Heart left ventricle (tissue), 16 donors: Measurements from ENCODE around the gene SDR42E1. TPM values are rescaled to one million over a fixed set of nuclear protein-coding genes. Genes with fewer than 3 reads are reported as not detected.

Experiments
- ATAC-seq, 4 donors: fragments of 200-7000 bp; cut with Tn5 transposase; one replicate each; pipeline ENCODE4 v1.9.1; 2020 to 2022; ENCODE audit warnings: moderate library complexity in 4 of 4, mild to moderate bottlenecking in 3 of 4, moderate number of reproducible peaks in 1 of 4
- DNase-seq, 5 donors: peaks; one replicate each; pipeline ENCODE4 v3.0.0-alpha.2; 2020
- H3K27ac ChIP-seq, 12 donors: fragments of 200-600 bp; sonication (generic) in 4 of 12; one replicate each; pipeline versions ENCODE4 v1.5.0 to v1.8.0; 2016 to 2022; ENCODE audit warnings: mild to moderate bottlenecking in 2 of 12
- H3K27me3 ChIP-seq, 9 donors: fragments of 200-600 bp; sonication (generic) in 2 of 9; one replicate each; pipeline versions ENCODE4 v1.5.1 to v1.8.0; 2016 to 2022; ENCODE audit warnings: mild to moderate bottlenecking in 3 of 9
- H3K36me3 ChIP-seq, 9 donors: fragments of 200-600 bp; sonication (generic) in 2 of 9; one replicate each; pipeline versions ENCODE4 v1.5.0 to v1.8.0; 2018 to 2022; ENCODE audit warnings: mild to moderate bottlenecking in 2 of 9
- H3K4me1 ChIP-seq, 12 donors: fragments of 200-600 bp; sonication (generic) in 4 of 12; one replicate each; pipeline versions ENCODE4 v1.5.0 to v1.8.0; 2016 to 2022; ENCODE audit warnings: mild to moderate bottlenecking in 3 of 12
- H3K4me3 ChIP-seq, 12 donors: fragments of 200-600 bp; sonication (generic) in 4 of 12; one replicate each; pipeline versions ENCODE4 v1.5.0 to v1.8.0; 2017 to 2022; ENCODE audit warnings: mild to moderate bottlenecking in 9 of 12, moderate library complexity in 4 of 12
- H3K9me3 ChIP-seq, 12 donors: fragments of 200-600 bp; sonication (generic) in 4 of 12; one replicate each; pipeline versions ENCODE4 v1.5.0 to v1.8.0; 2016 to 2022; ENCODE audit warnings: mild to moderate bottlenecking in 1 of 12
- CTCF ChIP-seq, 12 donors: fragments of 200-600 bp; sonication (generic) in 4 of 12; IDR thresholded peaks; one replicate each; pipeline versions ENCODE4 v1.5.0 to v1.8.0; 2018 to 2022; ENCODE audit warnings: antibody characterized with exemption in 12 of 12, mild to moderate bottlenecking in 5 of 12
- POLR2A ChIP-seq, 2 donors: fragments of 450-650 bp; IDR thresholded peaks; one replicate each; pipeline ENCODE4 v1.6.1; 2017; ENCODE audit warnings: antibody characterized with exemption in 2 of 2, mild to moderate bottlenecking in 2 of 2, moderate library complexity in 2 of 2
- WGBS, 4 donors: extraction: QIAGEN DNeasy Blood & Tissue Kit in 2 of 4; methylation state at CpG; one replicate each; pipeline versions ENCODE4 v1.1.5 to v1.1.7; 2013 to 2018; 5-methylcytosine and 5-hydroxymethylcytosine counted together
- intact Hi-C, 10 donors: fragments of 100-400 bp; cut with DNase I; formaldehyde crosslinking; loops; one replicate each; pipeline versions ENCODE4 v1.11.1 to v1.14.2; 2022
- polyA plus RNA-seq, 2 donors: library from polyadenylated mRNA; stranded (reverse); fragments of 200-250 nt; gene quantifications; one replicate each; pipeline ENCODE4 v1.2.3, GENCODE V29; 2013
- total RNA-seq, 9 donors: library from RNA; depleted of rRNA in 2 of 9; stranded (reverse); fragments of >200 nt in 2 of 9; fragmentation: NEBNext Ultra II Directional in 3 of 9; extraction: Animal tissue kit (Norgen Biotek cat#: 25700) in 3 of 9; gene quantifications; one replicate each; pipeline versions ENCODE4 v1.1.0 to v1.2.4, GENCODE V29; 2016 to 2023
- donor health status: ischemic (EF 13 %, LVEDD 7.1; RV severe dilation, severe dysfunction).
- donor health status: healthy with polysubstance abuse.
- donor health status: DM: no; HTN: yes; CAD: no.
- donor health status: DM: no; HTN: no; CAD: no.
- donor health status: ischemic (EF 25% LVEDD 6.9; RV normal size, moderate dysfunction).
- donor health status: ischemic (EF 25% LVEDD 5.7; RV mildly dilated, moderate dysfunction).
- donor health status: healthy.
- donor health status: DM: yes; HTN: yes; CAD: no.
- donor health status: ischemic (EF 35%, LVEDD 5.7; RV mildly dilated, moderate dysfunction).
- donor health status: nonischemic (EF 11% LVEDD 7.7; RV severe dilation, severe dysfunction).
- donor health status: DM: yes; HTN: yes; CAD: no.
- donor health status: PGD.
- donor health status: ischemic (EF 29% LVEDD 5.4; RV normal size, mild dysfunction).
- donor health status: nonischemic (EF 23%, LVEDD 6.1; RV moderate dilation, normal function).

The SDR42E1 gene
- total and polyA plus RNA-seq, 11 donors: 0.06 to 2.2 (median 0.75) TPM; not detected in 1

- intact Hi-C loops: no loop called here
- Histone ChIP-seq H3K4me3 (no peak overlapping the region), H3K4me1 (peaks cover 0 to 9% (median 0%) of the 10 kb centered on the region in 12 donors), H3K9me3 (no peaks in the 10 kb centered on the region), H3K36me3 (no peaks in the 10 kb centered on the region), H3K27me3 (no peaks in the 10 kb centered on the region), H3K27ac (peak overlapping the region in 1 of 12 donors; percentile 11)
- ATAC-seq (no peak), DNase-seq (no peak)
- 78 to 84% (median 79%) methylated on average over 3 of the region's 3 CpGs for WGBS, 4 donors
- no peak for TF ChIP-seq POLR2A (IDR thresholded peaks at IDR 0.05)
- no peak for TF ChIP-seq CTCF (IDR thresholded peaks at IDR 0.05)
Observed at GRCh38 chr16:81995651-81996050, 15.6 kb downstream of the SDR42E1 start.

- ATAC-seq: no peak
- TF ChIP-seq CTCF (IDR thresholded peaks at IDR 0.05) (no peak), POLR2A (IDR thresholded peaks at IDR 0.05) (no peak)
- Histone ChIP-seq H3K27me3 (no peaks in the 10 kb centered on the region), H3K27ac (no peak overlapping the region), H3K4me3 (no peak overlapping the region), H3K4me1 (peaks cover 0 to 9% (median 0%) of the 10 kb centered on the region in 12 donors), H3K9me3 (no peaks in the 10 kb centered on the region), H3K36me3 (no peaks in the 10 kb centered on the region)
- intact Hi-C loops: no loop called here
- DNase-seq: no peak
- 80 to 90% (median 84%) methylated on average over 4 to 5 of the region's 5 CpGs for WGBS, 4 donors
Observed at GRCh38 chr16:81994485-81994884, 16.8 kb downstream of the SDR42E1 start.

- DNase-seq: no peak
- no peaks in the 10 kb centered on the region for H3K9me3 ChIP-seq
- TF ChIP-seq CTCF (IDR thresholded peaks at IDR 0.05) (no peak), POLR2A (IDR thresholded peaks at IDR 0.05) (no peak)
- no peak overlapping the region for H3K4me3 ChIP-seq
- ATAC-seq: no peak
- no peaks in the 10 kb centered on the region for H3K36me3 ChIP-seq
- H3K27ac ChIP-seq: no peak overlapping the region
- 55 to 83% (median 71%) methylated on average over 3 of the region's 3 CpGs for WGBS, 4 donors
- intact Hi-C loops: no loop called here
- H3K27me3 ChIP-seq: no peaks in the 10 kb centered on the region
- peaks cover 0 to 9% (median 0%) of the 10 kb centered on the region in 12 donors for H3K4me1 ChIP-seq
Observed at GRCh38 chr16:81992859-81993258, 18.4 kb downstream of the SDR42E1 start.

- Histone ChIP-seq H3K27me3 (no peaks in the 10 kb centered on the region), H3K4me3 (no peak overlapping the region), H3K36me3 (no peaks in the 10 kb centered on the region), H3K9me3 (no peaks in the 10 kb centered on the region), H3K27ac (no peak overlapping the region), H3K4me1 (no peaks in the 10 kb centered on the region)
- TF ChIP-seq CTCF (IDR thresholded peaks at IDR 0.05): no peak
- TF ChIP-seq POLR2A (IDR thresholded peaks at IDR 0.05): no peak
- ATAC-seq: no peak
- DNase-seq: no peak
- WGBS, 4 donors: 88 to 91% (median 90%) methylated on average over 5 of the region's 5 CpGs
- intact Hi-C loops: no loop called here
Observed at GRCh38 chr16:81987706-81988105, 23.6 kb downstream of the SDR42E1 start.
